Renal pelvis (tissue), 3 donors: ENCODE results near the gene KHDC1. TPM values are rescaled to one million over a fixed set of nuclear protein-coding genes. Genes with fewer than 3 reads are reported as not detected.

Experiments used
- polyA plus RNA-seq, 3 donors: library from polyadenylated mRNA; unstranded; fragments of 120-200 nt; gene quantifications; one replicate each; pipeline ENCODE4 v1.2.1, GENCODE V29; 2013; ENCODE audit not compliant: insufficient read length in 3 of 3

KHDC1 gene
- polyA plus RNA-seq, 3 donors: 8.5 to 11.0 (median 10.8) TPM

Other genes with a start within 250 kb of the KHDC1 start
- under 1 TPM in 2 of 3 donors, not detected in 1; 0.27 to 0.79 TPM for gene KHDC1L, start 37.7 kb downstream of the KHDC1 start, polyA plus RNA-seq
- gene DPPA5, start 91.1 kb upstream of the KHDC1 start, polyA plus RNA-seq: not detected
- gene KHDC3L, start 99.5 kb upstream of the KHDC1 start, polyA plus RNA-seq: under 1 TPM in 1 of 3 donors, not detected in 2; 0.09 TPM
- under 1 TPM in 2 of 3 donors, not detected in 1; 0.16 to 0.79 TPM for gene OOEP, start 106.7 kb upstream of the KHDC1 start, polyA plus RNA-seq
- gene DDX43, start 131.6 kb upstream of the KHDC1 start, polyA plus RNA-seq: under 1 TPM; 0.21 to 0.92 (median 0.67) TPM
- 1 to 10 TPM; 2.5 to 3.8 (median 3.1) TPM for gene CGAS, start 189.1 kb upstream of the KHDC1 start, polyA plus RNA-seq
- 10 to 100 TPM; 26.1 to 33.2 (median 31.1) TPM for gene MTO1, start 198.5 kb upstream of the KHDC1 start, polyA plus RNA-seq